ENCODE data around the gene FGF14.

Gene FGF14

GRCh38 chr13:101972191-101972590 lies 429.7 kb downstream of the FGF14 start:
- Histone ChIP-seq H3K27me3 (ENCODE audit: control insufficient read depth in 5 of 5, insufficient read depth in 4 of 5, low read length in 5 of 5) (no peaks in the 10 kb centered on the region), H3K9ac (ENCODE audit: low read length in 5 of 5) (no peak overlapping the region), H3K27ac (ENCODE audit: low read depth, low read length) (no peak overlapping the region), H3K9me3 (ENCODE audit: control insufficient read depth in 5 of 5, low read length in 5 of 5) (no peaks in the 10 kb centered on the region), H3K4me3 (ENCODE audit: low read depth in 1 of 5, low read length in 5 of 5) (no peak overlapping the region), H3K36me3 (ENCODE audit: control insufficient read depth in 5 of 5, insufficient read depth in 5 of 5, low read length in 5 of 5) (no peaks in the 10 kb centered on the region), H3K4me1 (ENCODE audit: control insufficient read depth in 5 of 5, insufficient read depth in 5 of 5, low read length in 5 of 5) (peaks cover 0 to 3% (median 3%) of the 10 kb centered on the region in 5 donors)

DNA sequence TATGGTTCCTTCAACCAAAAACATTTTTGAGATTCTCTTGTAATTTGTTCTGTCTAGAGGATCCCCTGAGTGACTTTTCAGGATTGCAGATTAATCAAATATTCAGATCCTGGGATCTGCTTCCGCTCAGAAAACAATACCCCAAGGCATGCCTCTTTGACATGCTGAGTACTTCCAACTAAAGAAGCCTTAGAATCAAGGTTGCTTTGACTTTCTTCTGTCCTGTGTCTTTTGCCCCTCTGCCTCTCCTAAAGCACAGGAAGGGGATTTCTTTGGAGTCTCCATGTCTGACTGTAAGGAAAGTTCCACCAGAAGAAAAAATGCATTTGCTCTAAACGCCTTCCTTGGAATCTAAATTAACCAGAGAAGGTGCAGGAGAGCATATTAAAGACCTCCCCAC lies 431.5 kb downstream of the FGF14 start:
- H3K9ac ChIP-seq (ENCODE audit: low read length in 5 of 5), result no peak overlapping the region
- no peaks in the 10 kb centered on the region for H3K4me1 ChIP-seq (ENCODE audit: control insufficient read depth in 5 of 5, insufficient read depth in 5 of 5, low read length in 5 of 5)
- H3K27me3 ChIP-seq (ENCODE audit: control insufficient read depth in 5 of 5, insufficient read depth in 4 of 5, low read length in 5 of 5), result no peaks in the 10 kb centered on the region
- H3K27ac ChIP-seq (ENCODE audit: low read depth, low read length), result no peak overlapping the region
- H3K36me3 ChIP-seq (ENCODE audit: control insufficient read depth in 5 of 5, insufficient read depth in 5 of 5, low read length in 5 of 5), result no peaks in the 10 kb centered on the region
- no peak overlapping the region for H3K4me3 ChIP-seq (ENCODE audit: low read depth in 1 of 5, low read length in 5 of 5)
- H3K9me3 ChIP-seq (ENCODE audit: control insufficient read depth in 5 of 5, low read length in 5 of 5), result no peaks in the 10 kb centered on the region

DNA sequence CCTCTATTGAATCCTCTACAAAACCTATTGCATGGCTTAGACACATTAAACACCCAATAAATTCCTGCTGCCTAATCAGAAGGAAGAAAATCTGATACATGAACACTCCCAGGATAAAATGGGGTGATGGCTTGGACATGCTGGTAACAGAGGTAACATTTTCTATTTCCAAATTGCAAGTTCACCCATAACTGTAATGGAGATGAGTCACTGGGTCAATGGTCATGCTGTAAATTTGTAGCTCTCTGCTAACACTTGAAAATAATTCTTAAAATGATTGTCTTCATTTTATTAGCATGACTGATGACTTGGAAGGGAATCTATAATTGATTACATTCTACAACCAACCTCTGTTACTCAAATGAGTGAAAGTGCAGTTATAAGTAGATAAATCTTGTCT lies 434.1 kb downstream of the FGF14 start:
- H3K9ac ChIP-seq (ENCODE audit: low read length in 5 of 5), result no peak overlapping the region
- no peaks in the 10 kb centered on the region for H3K36me3 ChIP-seq (ENCODE audit: control insufficient read depth in 5 of 5, insufficient read depth in 5 of 5, low read length in 5 of 5)
- no peaks in the 10 kb centered on the region for H3K4me1 ChIP-seq (ENCODE audit: control insufficient read depth in 5 of 5, insufficient read depth in 5 of 5, low read length in 5 of 5)
- no peak overlapping the region for H3K4me3 ChIP-seq (ENCODE audit: low read depth in 1 of 5, low read length in 5 of 5)
- H3K27ac ChIP-seq (ENCODE audit: low read depth, low read length), result no peak overlapping the region
- H3K9me3 ChIP-seq (ENCODE audit: control insufficient read depth in 5 of 5, low read length in 5 of 5), result no peaks in the 10 kb centered on the region
- no peaks in the 10 kb centered on the region for H3K27me3 ChIP-seq (ENCODE audit: control insufficient read depth in 5 of 5, insufficient read depth in 4 of 5, low read length in 5 of 5)

- Histone ChIP-seq H3K27ac (ENCODE audit: low read depth, low read length) (no peak overlapping the region), H3K4me1 (ENCODE audit: control insufficient read depth in 5 of 5, insufficient read depth in 5 of 5, low read length in 5 of 5) (no peaks in the 10 kb centered on the region), H3K27me3 (ENCODE audit: control insufficient read depth in 5 of 5, insufficient read depth in 4 of 5, low read length in 5 of 5) (no peaks in the 10 kb centered on the region), H3K4me3 (ENCODE audit: low read depth in 1 of 5, low read length in 5 of 5) (no peak overlapping the region), H3K9me3 (ENCODE audit: control insufficient read depth in 5 of 5, low read length in 5 of 5) (no peaks in the 10 kb centered on the region), H3K9ac (ENCODE audit: low read length in 5 of 5) (no peak overlapping the region), H3K36me3 (ENCODE audit: control insufficient read depth in 5 of 5, insufficient read depth in 5 of 5, low read length in 5 of 5) (no peaks in the 10 kb centered on the region)
These were observed 434.6 kb downstream of the FGF14 start for GRCh38 chr13:101967216-101967615.

GRCh38 chr13:101965096-101965495 lies 436.8 kb downstream of the FGF14 start:
- no peak overlapping the region for H3K9ac ChIP-seq (ENCODE audit: low read length in 5 of 5)
- no peaks in the 10 kb centered on the region for H3K9me3 ChIP-seq (ENCODE audit: control insufficient read depth in 5 of 5, low read length in 5 of 5)
- no peak overlapping the region for H3K4me3 ChIP-seq (ENCODE audit: low read depth in 1 of 5, low read length in 5 of 5)
- no peaks in the 10 kb centered on the region for H3K27me3 ChIP-seq (ENCODE audit: control insufficient read depth in 5 of 5, insufficient read depth in 4 of 5, low read length in 5 of 5)
- H3K36me3 ChIP-seq (ENCODE audit: control insufficient read depth in 5 of 5, insufficient read depth in 5 of 5, low read length in 5 of 5), result no peaks in the 10 kb centered on the region
- H3K4me1 ChIP-seq (ENCODE audit: control insufficient read depth in 5 of 5, insufficient read depth in 5 of 5, low read length in 5 of 5), result no peaks in the 10 kb centered on the region
- no peak overlapping the region for H3K27ac ChIP-seq (ENCODE audit: low read depth, low read length)

- no peaks in the 10 kb centered on the region for H3K27me3 ChIP-seq (ENCODE audit: control insufficient read depth in 5 of 5, insufficient read depth in 4 of 5, low read length in 5 of 5)
- H3K9me3 ChIP-seq (ENCODE audit: control insufficient read depth in 5 of 5, low read length in 5 of 5), result no peaks in the 10 kb centered on the region
- no peak overlapping the region for H3K9ac ChIP-seq (ENCODE audit: low read length in 5 of 5)
- no peak overlapping the region for H3K27ac ChIP-seq (ENCODE audit: low read depth, low read length)
- H3K4me3 ChIP-seq (ENCODE audit: low read depth in 1 of 5, low read length in 5 of 5), result no peak overlapping the region
- no peaks in the 10 kb centered on the region for H3K36me3 ChIP-seq (ENCODE audit: control insufficient read depth in 5 of 5, insufficient read depth in 5 of 5, low read length in 5 of 5)
- peaks cover 0 to 7% (median 6%) of the 10 kb centered on the region in 5 donors for H3K4me1 ChIP-seq (ENCODE audit: control insufficient read depth in 5 of 5, insufficient read depth in 5 of 5, low read length in 5 of 5)
These were observed 442.8 kb downstream of the FGF14 start for GRCh38 chr13:101959016-101959415.

GRCh38 chr13:101955764-101956163 lies 446.1 kb downstream of the FGF14 start:
- Histone ChIP-seq H3K4me3 (ENCODE audit: low read depth in 1 of 5, low read length in 5 of 5) (no peak overlapping the region), H3K9ac (ENCODE audit: low read length in 5 of 5) (no peak overlapping the region), H3K27ac (ENCODE audit: low read depth, low read length) (no peak overlapping the region), H3K4me1 (ENCODE audit: control insufficient read depth in 5 of 5, insufficient read depth in 5 of 5, low read length in 5 of 5) (peaks cover 0 to 7% (median 6%) of the 10 kb centered on the region in 5 donors), H3K27me3 (ENCODE audit: control insufficient read depth in 5 of 5, insufficient read depth in 4 of 5, low read length in 5 of 5) (no peaks in the 10 kb centered on the region), H3K9me3 (ENCODE audit: control insufficient read depth in 5 of 5, low read length in 5 of 5) (no peaks in the 10 kb centered on the region), H3K36me3 (ENCODE audit: control insufficient read depth in 5 of 5, insufficient read depth in 5 of 5, low read length in 5 of 5) (no peaks in the 10 kb centered on the region)

GRCh38 chr13:101951114-101951513 lies 450.7 kb downstream of the FGF14 start:
- no peak overlapping the region for H3K27ac ChIP-seq (ENCODE audit: low read depth, low read length)
- no peak overlapping the region for H3K9ac ChIP-seq (ENCODE audit: low read length in 5 of 5)
- H3K4me1 ChIP-seq (ENCODE audit: control insufficient read depth in 5 of 5, insufficient read depth in 5 of 5, low read length in 5 of 5), result peaks cover 0 to 7% (median 6%) of the 10 kb centered on the region in 5 donors
- no peaks in the 10 kb centered on the region for H3K27me3 ChIP-seq (ENCODE audit: control insufficient read depth in 5 of 5, insufficient read depth in 4 of 5, low read length in 5 of 5)
- H3K9me3 ChIP-seq (ENCODE audit: control insufficient read depth in 5 of 5, low read length in 5 of 5), result no peaks in the 10 kb centered on the region
- no peaks in the 10 kb centered on the region for H3K36me3 ChIP-seq (ENCODE audit: control insufficient read depth in 5 of 5, insufficient read depth in 5 of 5, low read length in 5 of 5)
- H3K4me3 ChIP-seq (ENCODE audit: low read depth in 1 of 5, low read length in 5 of 5), result no peak overlapping the region

DNA sequence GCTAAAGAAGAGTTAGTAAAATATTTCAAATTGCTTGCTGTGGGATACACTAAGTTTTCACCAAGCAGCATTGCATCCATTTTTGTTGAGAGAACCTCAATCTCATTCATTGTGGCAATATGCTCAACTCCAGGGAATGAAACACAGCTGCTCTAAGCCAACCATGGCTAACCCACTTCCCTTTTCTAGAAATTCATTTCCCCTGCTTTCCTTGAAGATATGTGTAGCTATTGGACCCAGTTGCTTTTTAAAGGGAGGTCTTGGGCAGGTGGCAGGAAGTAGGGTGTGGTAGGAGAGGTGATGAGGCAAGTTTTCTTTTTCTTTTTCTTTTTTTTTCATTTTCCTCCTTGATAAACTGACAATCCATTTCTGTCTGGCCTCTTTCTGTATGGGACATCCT lies 452.2 kb downstream of the FGF14 start:
- Histone ChIP-seq H3K36me3 (ENCODE audit: control insufficient read depth in 5 of 5, insufficient read depth in 5 of 5, low read length in 5 of 5) (no peaks in the 10 kb centered on the region), H3K4me1 (ENCODE audit: control insufficient read depth in 5 of 5, insufficient read depth in 5 of 5, low read length in 5 of 5) (no peaks in the 10 kb centered on the region), H3K27ac (ENCODE audit: low read depth, low read length) (no peak overlapping the region), H3K9ac (ENCODE audit: low read length in 5 of 5) (no peak overlapping the region), H3K4me3 (ENCODE audit: low read depth in 1 of 5, low read length in 5 of 5) (no peak overlapping the region), H3K27me3 (ENCODE audit: control insufficient read depth in 5 of 5, insufficient read depth in 4 of 5, low read length in 5 of 5) (no peaks in the 10 kb centered on the region), H3K9me3 (ENCODE audit: control insufficient read depth in 5 of 5, low read length in 5 of 5) (no peaks in the 10 kb centered on the region)

DNA sequence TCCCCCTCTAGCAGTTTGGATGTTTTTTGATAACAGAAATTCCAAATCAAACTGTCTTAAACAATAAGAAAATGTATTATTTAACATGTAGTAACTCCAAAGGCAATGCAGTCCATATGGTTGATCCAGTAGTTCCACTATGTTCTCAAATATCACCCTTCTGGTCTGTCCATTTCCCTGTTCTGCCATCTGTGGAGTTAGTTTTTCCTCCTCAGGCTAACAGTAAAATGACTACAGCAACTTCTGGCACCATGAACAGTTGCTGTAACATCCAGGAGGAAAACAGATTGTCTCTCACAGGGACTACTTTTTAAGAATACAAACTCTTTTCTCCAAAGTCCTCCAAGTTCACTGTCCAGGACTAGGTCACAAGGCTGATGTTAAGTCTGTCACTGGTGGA lies 455.4 kb downstream of the FGF14 start:
- Histone ChIP-seq H3K4me3 (ENCODE audit: low read depth in 1 of 5, low read length in 5 of 5) (no peak overlapping the region), H3K36me3 (ENCODE audit: control insufficient read depth in 5 of 5, insufficient read depth in 5 of 5, low read length in 5 of 5) (no peaks in the 10 kb centered on the region)

GRCh38 chr13:101945435-101945834 lies 456.4 kb downstream of the FGF14 start:
- H3K4me3 ChIP-seq (ENCODE audit: low read depth in 1 of 5, low read length in 5 of 5), result no peak overlapping the region
- H3K9me3 ChIP-seq (ENCODE audit: control insufficient read depth in 5 of 5, low read length in 5 of 5), result no peaks in the 10 kb centered on the region
- no peak overlapping the region for H3K27ac ChIP-seq (ENCODE audit: low read depth, low read length)
- no peak overlapping the region for H3K9ac ChIP-seq (ENCODE audit: low read length in 5 of 5)
- no peaks in the 10 kb centered on the region for H3K27me3 ChIP-seq (ENCODE audit: control insufficient read depth in 5 of 5, insufficient read depth in 4 of 5, low read length in 5 of 5)
- H3K36me3 ChIP-seq (ENCODE audit: control insufficient read depth in 5 of 5, insufficient read depth in 5 of 5, low read length in 5 of 5), result no peaks in the 10 kb centered on the region
- H3K4me1 ChIP-seq (ENCODE audit: control insufficient read depth in 5 of 5, insufficient read depth in 5 of 5, low read length in 5 of 5), result peaks cover 0 to 11% (median 6%) of the 10 kb centered on the region in 5 donors

More for the DNA sequence above, 455.4 kb downstream of the FGF14 start:
- Histone ChIP-seq H3K9me3 (ENCODE audit: control insufficient read depth in 5 of 5, low read length in 5 of 5) (no peaks in the 10 kb centered on the region), H3K9ac (ENCODE audit: low read length in 5 of 5) (no peak overlapping the region), H3K27ac (ENCODE audit: low read depth, low read length) (no peak overlapping the region), H3K27me3 (ENCODE audit: control insufficient read depth in 5 of 5, insufficient read depth in 4 of 5, low read length in 5 of 5) (no peaks in the 10 kb centered on the region), H3K4me1 (ENCODE audit: control insufficient read depth in 5 of 5, insufficient read depth in 5 of 5, low read length in 5 of 5) (peaks cover 0 to 6% (median 0%) of the 10 kb centered on the region in 5 donors)
